NCI-H524 (cell line): ENCODE measurements around the gene FRMD8.
"Not testable (repeated sequence)": the region's sequence is repeated elsewhere in the genome, so short reads cannot be mapped to it uniquely, and the experiment has no call there.

Experiments
- DNase-seq, 2 experiments: peaks; one replicate each; lab custom pipeline; 2025; lab: John Stamatoyannopoulos, UW

The FRMD8 gene

DNA sequence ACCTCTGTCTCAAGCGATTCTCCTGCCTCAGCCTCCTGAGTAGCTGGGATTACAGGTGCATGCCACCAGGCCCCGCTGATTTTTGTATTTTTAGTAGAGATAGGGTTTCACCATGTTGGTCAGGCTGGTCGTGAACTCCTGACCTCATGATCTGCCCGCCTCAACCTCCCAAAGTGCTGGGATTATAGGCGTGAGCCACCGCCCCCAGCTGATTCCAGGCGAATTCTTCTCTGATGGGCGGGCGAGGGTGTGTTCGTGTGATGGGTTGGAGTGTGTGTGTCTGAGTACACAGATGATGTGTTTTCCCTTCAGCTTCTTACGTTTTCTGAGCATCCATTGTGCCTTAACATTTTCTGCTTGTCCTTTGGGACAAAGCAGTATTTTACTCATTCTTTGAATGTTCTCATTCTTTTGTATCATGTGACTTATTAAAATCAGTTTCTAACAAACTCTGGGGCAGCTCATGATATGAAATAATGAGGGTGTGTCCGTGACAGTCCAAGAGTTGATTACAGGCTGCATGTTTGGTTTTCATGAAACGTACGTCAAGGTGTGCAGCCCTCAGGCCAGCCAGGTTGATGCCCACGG is 26.7 kb downstream of the FRMD8 start:
- DNase-seq, result not testable (repeated sequence)

DNA sequence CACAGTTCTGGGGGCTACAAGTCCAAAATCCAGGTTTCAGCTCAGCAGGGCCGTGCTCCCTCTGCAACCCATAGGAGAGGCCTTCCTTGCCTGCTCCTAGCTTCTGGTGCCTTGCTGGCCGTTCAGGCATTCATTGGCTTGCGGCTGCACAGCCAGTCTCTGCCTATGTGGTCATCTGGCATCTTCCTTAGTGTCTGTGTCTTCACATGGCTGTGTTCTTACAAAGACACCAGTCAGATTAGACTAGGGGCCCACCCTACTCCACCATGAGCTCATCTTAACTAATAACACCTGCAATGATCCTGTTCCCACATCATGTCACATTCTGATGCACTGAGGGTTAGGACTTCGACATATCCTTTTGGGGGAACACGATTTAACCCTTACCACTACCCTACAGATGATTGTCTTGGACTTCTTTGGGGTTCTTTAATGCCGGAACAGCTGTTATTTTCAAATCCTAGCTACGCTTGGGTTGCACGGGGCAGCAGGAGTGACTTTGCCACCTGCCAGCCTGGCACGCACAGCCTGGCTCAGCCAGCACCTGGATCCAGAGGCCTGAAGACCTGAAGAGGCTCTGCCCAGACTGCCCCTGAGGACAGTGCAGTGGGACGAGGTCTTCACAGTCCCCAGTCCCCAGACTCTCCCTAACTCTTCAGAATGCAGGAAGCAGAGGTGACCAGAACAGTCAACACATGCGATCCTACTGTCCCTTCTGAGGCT is 28.5 kb downstream of the FRMD8 start:
- peak in 1 of 2 experiments; percentile 48 for DNase-seq

DNA sequence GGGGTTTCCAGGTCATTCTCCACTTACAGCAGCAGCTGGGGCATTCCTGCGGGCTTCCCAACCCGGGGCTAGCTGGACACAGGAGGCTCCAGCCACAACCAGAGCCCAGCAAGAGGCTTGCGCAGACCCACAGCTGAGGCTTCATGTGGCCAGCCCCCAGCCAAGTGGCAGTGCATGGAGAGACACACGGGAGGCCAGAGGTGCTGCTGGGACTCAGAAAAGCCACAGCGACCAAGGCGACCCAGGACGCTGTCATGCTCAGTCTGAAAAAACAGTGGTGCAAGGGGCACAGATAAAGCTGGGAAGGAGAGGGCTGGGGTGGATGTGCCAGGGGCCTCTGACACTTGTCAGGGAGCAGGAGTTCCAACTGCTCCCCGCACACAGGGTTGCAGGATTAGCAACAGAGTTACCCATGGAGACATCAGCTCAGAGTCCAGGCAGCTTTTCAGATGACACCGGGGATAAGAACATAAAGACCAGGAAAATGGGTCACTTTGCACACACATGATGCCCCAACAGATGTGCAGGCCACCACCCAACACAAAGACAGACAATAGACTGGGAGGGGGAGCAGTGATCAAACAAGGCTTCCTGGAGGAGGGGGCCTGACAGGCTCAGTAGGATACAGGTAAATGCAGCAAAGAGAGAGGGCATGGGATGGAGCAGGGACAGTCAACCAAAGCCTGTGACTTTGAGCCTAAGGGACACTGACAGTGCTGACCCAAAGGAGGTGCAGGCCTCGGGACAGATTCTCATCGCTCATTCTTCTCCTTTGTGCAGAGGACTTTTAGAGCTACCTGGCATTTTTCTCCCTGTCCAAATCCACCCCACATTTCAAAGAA is 29.3 kb downstream of the FRMD8 start:
- DNase-seq, result peak in 1 of 2 experiments; percentile 26

DNA sequence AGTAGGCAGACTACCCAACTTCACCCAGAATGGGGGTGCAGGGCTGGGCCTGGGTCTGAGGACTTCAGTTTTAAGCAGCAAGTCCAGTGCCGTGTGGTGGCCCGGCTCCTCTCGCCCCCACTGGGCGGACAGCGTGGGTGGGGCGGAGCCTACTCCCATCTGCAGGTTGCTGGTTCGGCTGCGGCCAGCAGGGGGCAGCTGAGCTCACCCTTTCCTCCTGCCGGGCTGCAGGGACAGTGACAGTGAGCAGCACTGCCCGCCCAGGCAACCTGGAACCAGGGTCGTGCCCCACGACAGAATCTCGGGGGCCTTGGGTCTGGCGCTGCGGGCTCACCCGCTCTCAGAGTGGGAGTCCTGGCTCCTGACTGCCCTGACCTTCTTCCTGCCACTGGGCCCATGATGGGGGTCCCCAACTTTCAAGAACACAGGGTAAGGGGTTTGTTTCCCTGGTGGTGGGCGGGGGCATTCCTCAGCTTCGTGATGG is 29.9 kb downstream of the FRMD8 start:
- DNase-seq, result peak; percentile 41 to 70

DNA sequence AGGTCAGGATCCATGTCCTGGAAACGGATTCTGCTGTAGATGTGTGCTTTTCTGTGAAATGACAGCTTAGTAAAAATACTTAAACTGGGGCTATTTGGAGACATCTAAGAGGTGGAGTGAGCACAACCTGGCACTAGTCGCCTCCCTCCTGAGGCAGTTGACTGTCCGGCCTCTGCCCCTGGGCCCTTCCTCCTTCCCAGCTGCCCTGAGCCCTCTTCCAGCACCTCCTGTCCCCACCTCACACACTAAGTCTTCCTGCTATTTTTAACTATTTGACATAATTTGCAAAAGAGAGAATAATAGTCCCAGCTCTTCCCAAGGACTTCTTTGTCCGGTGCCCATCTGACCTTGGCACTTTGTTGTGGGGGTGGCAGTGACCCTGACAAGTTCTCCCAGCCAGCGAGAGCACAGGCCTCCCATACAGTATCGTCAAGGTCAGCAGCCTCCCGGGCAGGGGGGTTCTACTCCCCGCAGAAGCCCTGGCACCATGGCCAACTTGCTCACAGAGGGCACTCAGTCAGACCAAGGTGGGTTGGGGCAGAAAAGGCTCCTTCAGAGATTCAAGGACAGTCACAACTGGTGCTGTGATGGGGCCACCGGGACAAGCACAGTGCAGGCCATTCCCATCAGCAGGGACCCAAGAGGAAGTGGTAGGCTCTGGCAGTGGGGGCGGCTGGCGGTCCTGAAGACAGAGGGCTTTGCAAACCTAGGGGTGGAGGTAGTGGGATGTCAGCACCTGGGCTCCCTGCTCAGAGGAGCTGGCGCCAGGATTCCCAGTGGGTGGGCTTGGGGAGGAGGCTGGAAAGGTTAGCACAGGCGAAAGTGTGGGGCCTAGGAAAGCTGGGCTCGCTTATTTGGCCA is 30.6 kb downstream of the FRMD8 start:
- DNase-seq, result no peak

DNA sequence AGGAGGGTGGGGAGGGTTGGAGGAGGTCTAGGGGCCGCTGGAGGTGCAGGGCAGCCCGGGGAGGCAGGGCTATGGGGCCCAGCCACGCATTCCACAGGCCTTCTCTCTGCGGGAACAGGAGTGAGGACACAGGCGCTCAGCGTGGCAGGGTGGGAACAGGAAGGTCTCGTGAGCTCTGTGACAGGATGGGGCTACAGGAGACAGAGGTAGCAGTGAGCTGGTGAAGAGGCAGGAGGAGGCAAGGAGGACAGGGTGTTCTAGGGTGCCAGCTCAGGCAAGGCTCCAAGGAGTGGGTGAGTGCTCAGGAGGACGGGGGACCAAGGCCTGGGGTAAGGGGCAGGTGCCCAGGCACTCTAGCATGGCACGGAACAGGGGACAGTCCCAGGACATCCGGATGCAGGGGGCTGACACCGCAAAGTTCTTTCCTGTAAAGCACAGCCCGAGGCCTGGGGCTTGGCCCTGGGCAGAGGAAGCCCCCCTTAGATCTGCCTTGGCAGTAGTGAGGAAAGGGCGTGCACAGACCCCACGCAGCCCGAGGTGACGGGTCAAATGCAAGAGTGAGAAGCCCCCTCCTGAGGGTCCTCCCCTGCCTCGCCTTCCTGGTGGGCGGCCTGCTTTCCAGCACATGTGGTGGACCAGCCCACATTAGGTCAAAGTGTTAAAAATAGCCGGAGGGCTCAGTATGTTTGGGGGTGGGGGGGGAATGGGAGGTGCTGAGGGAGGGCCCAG is 31.4 kb downstream of the FRMD8 start:
- DNase-seq, result no peak

DNA sequence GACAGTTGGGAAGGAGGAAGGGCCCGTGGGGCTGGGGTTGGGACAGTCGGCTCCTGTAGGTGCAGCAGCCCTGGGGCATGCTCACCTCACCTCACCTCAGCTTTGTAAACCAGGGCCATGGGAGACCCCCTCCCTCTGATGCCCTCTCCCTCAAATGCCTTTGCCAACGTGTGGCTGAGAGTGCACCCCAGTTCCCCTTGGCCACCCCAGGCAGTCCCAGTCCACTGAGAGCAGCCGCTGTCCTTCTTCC is 31.9 kb downstream of the FRMD8 start:
- DNase-seq, result no peak

DNA sequence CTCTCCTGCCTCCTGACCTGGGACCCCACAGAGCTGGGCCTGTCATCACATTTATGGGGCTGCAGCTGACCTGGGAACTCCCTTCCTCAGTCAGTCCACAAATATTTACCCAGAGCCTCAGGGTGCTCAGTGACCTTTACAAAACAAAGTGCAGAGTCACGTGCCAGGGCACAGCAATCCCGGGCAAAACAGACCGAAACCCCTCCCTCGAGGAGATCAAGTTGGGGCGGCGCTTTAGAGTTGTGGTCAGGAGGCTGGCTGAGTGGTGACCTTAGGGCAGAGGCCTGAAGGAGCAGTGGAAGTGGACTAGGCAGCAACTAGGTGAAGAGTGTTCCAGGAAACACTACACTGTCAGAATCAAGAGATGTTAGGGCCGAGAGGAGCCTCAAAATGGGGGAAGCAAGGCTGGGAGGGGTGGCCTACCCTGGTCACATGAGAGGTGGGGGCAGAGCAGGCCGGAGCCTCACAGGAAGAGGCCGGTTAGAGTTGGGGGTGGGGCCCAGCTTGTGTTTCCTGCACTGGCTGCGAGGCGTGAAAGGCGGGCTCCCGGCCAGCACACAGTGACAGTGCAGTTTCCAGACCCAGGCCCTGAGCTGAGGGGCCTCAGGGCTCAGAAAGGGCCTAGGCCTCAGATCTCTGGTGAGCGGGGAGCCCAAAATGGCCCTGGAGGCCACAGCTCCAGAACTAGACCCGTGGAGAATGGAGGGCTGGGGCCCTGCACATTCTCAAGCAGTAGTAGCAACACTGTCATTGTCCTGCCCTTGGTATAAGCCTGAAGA is 32.4 kb downstream of the FRMD8 start:
- peak; percentile 14 to 36 for DNase-seq

DNA sequence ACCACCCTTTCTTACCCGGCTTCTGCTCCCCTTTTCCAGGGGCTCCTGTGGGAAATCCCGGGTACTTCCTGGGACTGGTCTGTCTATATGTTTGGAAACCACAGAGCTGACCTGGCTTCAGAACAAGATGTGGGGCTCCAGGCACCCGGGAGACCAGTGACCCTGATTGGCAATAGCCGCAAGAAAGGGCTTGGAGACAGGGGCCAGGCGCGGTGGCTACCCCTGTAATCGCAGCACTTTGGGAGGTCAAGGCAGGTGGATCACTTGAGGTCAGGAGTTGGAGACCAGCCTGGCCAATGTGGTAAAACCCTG is 33.0 kb downstream of the FRMD8 start:
- no peak for DNase-seq

DNA sequence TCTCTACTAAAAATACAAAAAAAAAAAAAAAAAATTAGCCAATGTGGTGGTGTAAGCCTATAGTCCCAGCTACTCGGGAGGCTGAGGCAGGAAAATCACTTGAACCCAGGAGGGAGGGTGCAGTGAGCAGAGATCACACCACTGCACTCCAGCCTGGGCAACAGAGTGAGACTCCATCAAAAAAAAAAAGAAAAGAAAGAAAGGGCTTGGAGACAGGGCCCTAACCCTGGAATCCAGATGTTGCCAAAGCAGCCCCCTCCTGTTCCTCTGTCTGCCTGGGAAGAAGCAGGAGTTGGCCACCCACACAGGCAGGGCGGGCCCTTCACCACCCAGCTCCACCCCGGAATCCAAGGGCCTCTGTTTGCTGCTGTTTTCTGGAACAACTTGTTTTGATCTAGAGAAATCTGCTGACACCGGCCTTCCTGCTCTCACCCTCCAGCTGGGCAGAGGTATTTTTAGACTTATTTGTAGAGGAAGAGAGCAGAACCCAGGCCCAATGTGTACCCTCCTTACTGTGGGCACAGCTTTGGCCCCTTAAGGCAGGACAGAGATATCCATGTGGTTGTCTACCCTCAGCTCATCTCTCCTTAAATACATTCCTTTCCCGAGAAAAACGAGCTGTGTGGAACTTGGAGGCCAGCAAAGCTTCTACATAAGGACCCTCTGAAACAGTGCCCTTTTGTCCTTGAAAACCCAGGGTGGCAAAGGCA is 33.5 kb downstream of the FRMD8 start:
- DNase-seq, result no peak

DNA sequence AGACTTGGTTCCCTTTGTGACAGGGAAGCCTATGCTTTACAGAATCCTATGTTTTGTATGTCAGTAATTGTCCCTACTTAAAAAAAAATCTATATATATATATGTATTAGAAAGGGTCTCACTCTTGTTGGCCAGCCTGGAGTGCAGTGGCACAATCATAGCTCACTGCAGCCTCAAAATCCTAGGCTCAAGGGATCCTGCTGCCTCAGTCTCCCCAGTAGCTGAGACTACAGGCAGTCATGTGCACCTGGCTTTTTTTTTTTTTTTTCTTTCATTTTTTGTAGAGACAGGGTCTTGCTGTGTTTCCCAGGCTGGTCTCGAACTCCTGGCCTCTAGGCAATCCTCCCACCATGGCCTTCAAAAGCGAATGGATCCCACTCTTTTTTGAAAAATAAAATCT is 34.1 kb downstream of the FRMD8 start:
- DNase-seq, result no peak

DNA sequence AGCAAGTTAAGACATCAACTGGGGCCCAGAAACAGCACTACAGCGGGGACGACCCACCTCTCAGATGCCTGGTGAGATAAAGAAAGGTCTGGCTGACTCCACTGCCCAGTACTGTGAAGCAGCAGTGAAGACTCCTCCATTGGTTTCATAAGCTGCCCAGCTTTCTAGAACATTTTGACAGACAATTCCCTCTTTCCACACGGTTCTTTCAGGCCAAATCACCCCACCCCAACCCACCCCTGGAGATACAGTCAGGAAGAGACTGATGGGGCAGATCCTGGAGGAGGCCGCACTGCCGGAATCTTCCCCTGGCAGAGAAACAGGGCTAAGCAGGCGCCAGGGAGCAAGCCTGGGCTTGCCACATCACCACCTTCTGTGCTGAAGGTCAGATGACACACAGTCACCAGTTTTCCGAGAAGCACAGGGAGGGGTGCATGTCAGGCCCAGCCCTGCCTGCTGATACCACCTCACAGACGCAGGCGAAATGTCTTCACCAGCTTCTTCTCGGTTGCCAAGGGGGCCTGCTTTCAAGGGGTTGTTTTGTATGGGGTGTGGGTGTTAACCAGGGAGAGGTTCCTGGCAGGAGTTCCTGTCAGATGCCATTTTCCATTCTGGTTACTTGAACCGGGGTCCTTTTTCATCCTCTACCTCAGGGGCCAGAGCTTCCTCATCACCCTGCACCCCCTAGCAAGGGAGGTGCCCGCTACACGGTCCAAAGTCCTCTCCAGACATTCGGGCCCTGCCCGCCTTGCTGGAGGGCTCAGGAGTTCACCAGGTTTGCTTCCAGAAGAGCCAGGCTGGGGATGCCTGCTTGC is 34.7 kb downstream of the FRMD8 start:
- peak; percentile 68 to 85 for DNase-seq

DNA sequence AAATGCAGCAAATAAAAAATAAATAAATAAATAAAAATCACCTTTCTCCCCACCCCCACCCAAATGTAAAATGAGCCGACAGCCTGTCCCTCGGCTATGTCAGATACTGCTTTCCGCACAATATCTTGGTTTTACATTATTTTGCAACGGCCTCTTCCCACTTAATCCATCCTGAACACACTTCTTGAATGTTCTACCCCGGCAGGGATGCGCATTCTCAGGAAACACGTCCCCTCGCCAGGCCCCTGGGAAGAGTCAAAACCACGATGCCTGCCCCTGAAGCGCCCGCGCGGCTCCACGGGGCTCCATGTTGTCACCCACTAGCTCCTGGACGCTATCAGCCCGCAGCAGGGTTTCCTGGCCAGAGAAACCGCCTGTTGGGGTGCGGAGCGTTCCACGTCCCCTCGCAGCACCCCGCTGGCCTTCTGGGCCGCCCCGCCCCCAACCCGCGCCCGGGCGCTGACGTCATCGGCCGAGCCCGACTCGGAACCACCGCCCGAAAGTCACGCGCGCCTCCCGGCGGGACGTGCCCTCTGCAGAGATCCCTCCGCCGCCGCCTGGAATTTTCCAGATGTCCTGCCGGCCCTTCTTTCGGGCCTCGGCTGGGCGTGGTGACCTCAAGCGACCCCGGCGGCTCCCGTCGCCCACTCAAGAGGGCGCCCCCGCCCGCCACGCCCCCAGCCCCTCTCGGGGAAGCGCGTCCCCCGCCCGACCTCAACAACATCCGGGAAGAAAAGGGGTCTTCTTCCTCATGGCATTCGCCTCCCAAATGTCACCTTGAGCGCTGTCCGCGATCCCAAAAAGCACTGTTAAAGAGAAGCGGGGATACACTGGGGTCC is 35.6 kb downstream of the FRMD8 start:
- DNase-seq, result peak; percentile 62 to 83

DNA sequence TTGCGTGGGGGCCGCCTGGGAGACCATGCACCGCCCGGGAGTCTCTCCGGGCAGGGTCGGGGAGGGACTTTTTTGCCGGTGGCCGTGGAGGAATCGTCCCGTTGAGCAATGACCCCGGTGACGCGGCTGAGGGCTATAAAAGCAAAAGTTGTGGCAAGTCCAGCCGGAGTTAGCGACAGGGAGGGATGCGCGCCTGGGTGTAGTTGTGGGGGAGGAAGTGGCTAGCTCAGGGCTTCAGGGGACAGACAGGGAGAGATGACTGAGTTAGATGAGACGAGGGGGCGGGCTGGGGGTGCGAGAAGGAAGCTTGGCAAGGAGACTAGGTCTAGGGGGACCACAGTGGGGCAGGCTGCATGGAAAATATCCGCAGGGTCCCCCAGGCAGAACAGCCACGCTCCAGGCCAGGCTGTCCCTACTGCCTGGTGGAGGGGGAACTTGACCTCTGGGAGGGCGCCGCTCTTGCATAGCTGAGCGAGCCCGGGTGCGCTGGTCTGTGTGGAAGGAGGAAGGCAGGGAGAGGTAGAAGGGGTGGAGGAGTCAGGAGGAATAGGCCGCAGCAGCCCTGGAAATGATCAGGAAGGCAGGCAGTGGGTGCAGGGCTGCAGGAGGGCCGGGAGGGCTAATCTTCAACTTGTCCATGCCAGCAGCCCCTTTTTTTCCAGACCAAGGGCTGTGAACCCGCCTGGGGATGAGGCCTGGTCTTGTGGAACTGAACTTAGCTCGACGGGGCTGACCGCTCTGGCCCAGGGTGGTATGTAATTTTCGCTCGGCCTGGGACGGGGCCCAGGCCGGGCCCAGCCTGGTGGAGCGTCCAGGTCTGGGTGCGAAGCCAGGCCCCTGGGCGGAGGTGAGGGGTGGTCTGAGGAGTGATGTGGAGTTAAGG is 36.4 kb downstream of the FRMD8 start, which contains the start of gene NEAT1:
NEAT1 (plus strand) TSS at position 166 of the 883 bp plus-strand sequence.
- DNase-seq, result no peak

DNA sequence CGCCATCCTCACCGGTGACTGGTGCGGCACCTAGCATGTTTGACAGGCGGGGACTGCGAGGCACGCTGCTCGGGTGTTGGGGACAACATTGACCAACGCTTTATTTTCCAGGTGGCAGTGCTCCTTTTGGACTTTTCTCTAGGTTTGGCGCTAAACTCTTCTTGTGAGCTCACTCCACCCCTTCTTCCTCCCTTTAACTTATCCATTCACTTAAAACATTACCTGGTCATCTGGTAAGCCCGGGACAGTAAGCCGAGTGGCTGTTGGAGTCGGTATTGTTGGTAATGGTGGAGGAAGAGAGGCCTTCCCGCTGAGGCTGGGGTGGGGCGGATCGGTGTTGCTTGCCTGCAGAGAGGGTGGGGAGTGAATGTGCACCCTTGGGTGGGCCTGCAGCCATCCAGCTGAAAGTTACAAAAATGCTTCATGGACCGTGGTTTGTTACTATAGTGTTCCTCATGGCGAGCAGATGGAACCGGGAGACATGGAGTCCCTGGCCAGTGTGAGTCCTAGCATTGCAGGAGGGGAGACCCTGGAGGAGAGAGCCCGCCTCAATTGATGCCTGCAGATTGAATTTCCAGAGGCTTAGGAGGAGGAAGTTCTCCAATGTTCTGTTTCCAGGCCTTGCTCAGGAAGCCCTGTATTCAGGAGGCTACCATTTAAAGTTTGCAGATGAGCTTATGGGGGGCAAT is 37.2 kb downstream of the FRMD8 start:
- no peak for DNase-seq

DNA sequence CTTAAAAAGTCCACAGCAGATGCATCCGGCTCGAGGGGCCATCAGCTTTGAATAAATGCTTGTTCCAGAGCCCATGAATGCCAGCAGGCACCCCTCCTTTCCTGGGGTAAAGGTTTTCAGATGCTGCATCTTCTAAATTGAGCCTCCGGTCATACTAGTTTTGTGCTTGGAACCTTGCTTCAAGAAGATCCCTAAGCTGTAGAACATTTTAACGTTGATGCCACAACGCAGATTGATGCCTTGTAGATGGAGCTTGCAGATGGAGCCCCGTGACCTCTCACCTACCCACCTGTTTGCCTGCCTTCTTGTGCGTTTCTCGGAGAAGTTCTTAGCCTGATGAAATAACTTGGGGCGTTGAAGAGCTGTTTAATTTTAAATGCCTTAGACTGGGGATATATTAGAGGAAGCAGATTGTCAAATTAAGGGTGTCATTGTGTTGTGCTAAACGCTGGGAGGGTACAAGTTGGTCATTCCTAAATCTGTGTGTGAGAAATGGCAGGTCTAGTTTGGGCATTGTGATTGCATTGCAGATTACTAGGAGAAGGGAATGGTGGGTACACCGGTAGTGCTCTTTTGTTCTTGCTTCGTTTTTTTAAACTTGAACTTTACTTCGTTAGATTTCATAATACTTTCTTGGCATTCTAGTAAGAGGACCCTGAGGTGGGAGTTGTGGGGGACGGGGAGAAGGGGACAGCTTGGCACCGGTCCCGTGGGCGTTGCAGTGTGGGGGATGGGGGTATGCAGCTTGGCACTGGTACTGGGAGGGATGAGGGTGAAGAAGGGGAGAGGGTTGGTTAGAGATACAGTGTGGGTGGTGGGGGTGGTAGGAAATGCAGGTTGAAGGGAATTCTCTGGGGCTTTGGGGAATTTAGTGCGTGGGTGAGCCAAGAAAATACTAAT is 38.0 kb downstream of the FRMD8 start:
- no peak for DNase-seq
